Hematopoietic multipotent progenitor cell (in vitro differentiated cells): ENCODE data around the gene MAP3K5. TPM values are rescaled to one million over a fixed set of nuclear protein-coding genes. Genes with fewer than 3 reads are reported as not detected.
A peak's percentile ranks its signal among the peaks of the same experiment; 100 is the strongest.
"Not testable (repeated sequence)": the region's sequence is repeated elsewhere in the genome, so short reads cannot be mapped to it uniquely, and the experiment has no call there.

ENCODE experiments used
- DNase-seq, 3 donors: peaks; one replicate each; pipeline ENCODE4 v3.0.0-alpha.2; 2011 to 2015; ENCODE audit warnings: low read depth in 2 of 3, low spot score in 2 of 3
- total RNA-seq: library from RNA; depleted of rRNA; stranded (reverse); fragments of >200 nt; gene quantifications from one replicate; pipeline ENCODE4 v1.2.3, GENCODE V29; 2012

Gene MAP3K5, protein sequence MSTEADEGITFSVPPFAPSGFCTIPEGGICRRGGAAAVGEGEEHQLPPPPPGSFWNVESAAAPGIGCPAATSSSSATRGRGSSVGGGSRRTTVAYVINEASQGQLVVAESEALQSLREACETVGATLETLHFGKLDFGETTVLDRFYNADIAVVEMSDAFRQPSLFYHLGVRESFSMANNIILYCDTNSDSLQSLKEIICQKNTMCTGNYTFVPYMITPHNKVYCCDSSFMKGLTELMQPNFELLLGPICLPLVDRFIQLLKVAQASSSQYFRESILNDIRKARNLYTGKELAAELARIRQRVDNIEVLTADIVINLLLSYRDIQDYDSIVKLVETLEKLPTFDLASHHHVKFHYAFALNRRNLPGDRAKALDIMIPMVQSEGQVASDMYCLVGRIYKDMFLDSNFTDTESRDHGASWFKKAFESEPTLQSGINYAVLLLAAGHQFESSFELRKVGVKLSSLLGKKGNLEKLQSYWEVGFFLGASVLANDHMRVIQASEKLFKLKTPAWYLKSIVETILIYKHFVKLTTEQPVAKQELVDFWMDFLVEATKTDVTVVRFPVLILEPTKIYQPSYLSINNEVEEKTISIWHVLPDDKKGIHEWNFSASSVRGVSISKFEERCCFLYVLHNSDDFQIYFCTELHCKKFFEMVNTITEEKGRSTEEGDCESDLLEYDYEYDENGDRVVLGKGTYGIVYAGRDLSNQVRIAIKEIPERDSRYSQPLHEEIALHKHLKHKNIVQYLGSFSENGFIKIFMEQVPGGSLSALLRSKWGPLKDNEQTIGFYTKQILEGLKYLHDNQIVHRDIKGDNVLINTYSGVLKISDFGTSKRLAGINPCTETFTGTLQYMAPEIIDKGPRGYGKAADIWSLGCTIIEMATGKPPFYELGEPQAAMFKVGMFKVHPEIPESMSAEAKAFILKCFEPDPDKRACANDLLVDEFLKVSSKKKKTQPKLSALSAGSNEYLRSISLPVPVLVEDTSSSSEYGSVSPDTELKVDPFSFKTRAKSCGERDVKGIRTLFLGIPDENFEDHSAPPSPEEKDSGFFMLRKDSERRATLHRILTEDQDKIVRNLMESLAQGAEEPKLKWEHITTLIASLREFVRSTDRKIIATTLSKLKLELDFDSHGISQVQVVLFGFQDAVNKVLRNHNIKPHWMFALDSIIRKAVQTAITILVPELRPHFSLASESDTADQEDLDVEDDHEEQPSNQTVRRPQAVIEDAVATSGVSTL (N-terminal part only)
- 29.9 TPM for total RNA-seq

DNA sequence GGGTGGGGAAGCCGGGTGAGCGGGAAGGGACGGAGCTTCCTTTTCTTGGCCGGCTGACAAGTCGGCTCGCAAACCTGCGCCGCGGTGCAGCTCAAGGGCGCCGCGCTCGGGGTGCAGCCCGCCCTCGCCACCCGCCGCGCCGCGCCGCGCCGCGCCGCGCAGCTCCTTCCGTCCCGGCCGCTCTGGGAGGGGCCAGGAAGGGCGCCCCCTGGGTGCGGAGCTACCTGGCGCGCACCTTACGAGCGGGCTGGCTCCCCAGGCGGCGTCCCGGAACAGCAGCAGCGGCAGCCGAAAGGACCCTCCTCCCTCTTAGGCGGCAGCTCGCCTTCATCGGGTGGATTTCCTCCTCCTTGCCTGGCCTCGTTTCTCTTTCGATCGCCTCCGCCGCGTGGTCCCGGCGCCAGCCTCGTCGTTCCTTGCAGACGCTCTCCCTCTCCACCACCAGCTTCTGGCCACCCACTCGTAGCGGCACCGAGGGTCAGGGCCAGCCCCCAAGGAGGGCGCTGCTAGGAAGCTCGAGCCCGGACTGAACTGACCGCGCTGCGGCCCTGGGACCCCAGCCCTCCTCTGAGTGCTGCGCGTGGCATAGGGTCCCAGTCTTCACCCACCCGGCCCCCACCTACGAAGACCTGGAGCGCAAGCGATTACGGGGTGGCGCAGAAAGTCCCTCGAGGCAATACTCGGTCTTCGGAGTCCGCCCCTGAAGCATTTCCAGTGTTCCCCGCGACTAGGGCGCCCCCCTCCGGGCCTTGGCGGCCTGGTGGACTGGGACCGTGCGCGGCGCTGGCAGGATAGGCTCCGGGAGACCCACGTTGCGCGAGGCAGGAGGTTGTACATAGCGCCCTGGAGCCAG, at the start of gene MAP3K5:
TSS of gene MAP3K5 (minus strand) at position 68 of the 853 bp plus-strand sequence. CDS start 320 bp downstream, outside the sequence.
- DNase-seq: peak; percentile 88 to 97 (median 93)

DNA sequence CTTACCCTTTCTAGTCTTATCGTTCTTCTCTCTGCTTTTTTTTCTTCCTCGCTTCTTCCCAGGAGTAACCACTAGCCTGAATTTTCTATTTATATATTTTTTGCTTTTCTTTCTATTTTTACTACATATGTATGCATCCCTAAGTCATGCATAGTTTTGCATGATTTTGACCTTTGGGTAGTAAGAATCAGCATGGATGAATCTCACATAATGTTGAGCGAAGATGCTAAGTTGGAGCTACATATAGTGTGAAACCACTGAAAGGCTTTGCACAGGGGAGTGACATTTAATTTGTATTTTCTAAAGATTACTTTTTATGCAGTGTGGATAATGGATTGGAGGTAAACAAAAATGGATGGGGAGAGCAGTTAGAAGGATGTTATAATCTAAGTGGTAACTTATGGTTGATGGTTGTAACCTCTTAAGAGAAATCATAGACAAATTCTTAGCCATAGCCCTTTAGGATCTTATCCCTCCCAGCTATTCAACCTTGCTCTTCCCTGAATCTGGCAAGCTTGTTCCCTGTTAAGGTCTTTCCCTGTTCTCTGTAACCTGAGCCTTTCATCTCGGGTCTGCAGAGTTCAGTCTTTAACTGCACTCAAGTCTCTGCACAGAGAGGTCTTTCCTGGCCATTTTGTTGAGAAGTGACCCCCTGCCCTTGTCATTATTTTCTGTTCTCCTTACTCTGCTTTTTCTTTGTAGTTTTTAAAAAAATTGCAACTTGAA, 48.2 kb upstream of the MAP3K5 start:
- DNase-seq: no peak

DNA sequence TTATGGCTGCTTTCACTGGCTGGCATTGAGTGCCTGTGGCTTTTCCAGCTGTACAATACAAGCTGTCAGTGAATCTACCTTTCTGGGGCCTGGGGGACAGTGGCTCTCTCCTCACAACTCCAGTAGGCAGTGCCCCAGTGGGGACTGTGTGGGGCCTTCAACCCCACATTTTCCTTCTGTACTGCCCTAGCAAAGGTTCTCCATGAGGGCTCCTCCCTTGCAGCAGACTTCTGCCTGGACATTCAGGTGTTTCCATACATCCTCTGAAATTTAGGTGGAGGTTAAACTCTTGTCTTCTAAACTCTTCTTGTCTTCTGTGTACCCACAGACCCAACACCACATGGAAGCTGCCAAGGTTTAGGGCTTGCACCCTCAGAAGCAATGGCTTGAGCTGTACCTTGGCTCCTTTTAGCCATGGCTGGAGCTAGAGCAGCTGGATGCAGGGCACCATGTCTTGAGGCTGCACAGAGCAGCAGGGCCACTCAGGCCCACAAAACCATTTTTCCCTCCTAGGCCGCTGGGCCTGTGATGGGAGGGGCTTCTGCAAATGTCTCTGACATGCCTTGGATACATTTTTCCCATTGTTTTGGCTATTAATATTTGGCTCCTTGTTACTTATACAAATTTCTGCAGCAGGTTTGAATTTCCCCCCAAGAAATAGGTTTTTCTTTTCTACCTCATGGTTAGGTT, 39.7 kb upstream of the MAP3K5 start:
- DNase-seq: no peak

DNA sequence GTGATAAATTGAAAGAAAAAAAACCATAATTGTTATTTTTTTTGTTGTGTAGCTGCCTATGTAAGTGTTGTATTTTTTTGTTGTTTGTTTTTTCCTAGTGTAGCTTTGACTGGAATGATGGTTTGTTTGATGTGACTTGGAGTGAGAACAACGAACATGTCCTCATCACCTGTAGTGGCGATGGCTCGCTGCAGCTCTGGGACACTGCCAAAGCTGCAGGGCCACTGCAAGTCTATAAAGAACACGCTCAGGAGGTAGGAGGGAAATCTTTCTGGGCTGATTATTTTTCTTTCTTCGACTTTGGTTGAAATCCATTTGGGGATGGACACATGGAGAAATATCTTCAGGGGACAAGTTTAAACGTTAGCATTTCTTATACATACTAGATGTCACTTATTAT, 33.9 kb upstream of the MAP3K5 start:
- DNase-seq: no peak

DNA sequence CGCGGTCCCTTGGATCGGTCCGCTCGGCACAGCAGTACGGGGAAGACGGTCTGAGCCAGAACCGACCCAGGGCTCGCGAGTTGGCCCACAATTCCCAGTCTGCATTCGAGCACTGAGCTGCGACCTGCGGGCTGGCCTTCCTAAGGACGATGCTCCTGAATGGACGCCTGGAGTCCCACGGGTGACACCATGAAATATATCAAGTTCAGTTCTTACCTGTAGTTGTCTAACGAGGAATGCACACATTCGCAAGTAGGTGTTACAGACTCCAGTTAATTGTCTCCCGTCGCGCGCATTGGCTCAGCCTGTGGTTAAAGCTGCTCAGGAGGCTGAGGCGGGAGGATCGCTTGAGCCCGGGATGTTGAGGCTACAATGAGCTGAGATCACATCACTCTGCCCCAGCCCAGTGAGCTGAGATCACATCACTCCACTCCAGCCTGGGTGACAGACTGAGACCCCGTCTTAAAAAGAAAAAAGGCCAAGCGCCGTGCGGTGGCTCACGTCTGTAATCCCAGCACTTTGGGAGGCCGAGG, 30.9 kb upstream of the MAP3K5 start:
- no peak for DNase-seq

DNA sequence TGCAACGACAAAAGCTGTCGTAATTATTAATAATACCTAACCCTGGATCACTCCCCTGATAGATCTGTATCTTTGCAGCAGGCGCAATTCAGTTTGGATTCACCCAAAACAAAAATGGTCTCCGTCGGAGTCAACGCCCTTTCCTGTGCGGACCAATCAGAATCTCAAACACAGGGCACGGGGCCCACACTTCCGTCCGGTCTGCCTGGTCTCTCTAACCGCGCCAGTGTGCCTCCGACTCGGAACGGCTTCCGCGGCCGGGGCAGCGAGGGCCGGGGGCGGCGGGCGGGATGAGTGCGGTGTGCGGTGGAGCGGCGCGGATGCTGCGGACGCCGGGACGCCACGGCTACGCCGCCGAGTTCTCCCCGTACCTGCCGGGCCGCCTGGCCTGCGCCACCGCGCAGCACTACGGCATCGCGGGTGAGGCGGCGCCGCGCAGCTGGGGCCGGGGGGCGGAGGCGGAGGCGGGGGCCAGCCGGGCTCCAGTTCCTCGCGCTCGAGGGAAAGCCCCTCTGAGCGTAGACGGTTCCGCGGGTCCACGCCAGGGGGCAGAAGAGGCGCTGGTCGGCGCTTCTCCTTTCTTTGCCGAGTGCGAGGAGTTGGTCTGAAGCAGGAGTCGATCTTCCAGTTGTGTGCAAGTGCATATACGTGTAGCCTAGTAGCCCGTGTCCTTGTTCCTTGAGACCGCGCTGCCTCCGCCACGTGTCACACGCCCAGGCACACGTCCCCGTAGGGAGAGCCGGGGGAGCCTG, 30.3 kb upstream of the MAP3K5 start, which contains the start of gene PEX7:
TSS of gene PEX7 (plus strand) at position 217 of the 752 bp plus-strand sequence. CDS start at position 291, 74 bp downstream.
- peak; percentile 75 to 96 (median 93) for DNase-seq

DNA sequence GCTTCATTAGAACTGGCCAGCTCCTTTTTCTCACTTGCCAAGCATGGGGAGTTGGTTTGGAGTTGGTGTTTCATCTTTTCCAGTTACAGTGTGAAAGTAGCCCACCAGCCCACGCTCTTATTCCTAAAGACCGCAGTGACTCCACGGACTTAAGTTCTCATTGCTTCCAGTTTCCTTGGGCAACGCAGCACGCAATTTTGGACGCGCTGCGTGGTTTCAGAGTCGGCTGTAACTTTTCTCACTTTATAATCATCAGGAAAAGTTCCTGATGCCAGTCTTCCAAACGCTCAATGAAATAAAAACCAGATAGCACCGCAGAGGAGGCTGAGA, 29.7 kb upstream of the MAP3K5 start:
- no peak for DNase-seq

DNA sequence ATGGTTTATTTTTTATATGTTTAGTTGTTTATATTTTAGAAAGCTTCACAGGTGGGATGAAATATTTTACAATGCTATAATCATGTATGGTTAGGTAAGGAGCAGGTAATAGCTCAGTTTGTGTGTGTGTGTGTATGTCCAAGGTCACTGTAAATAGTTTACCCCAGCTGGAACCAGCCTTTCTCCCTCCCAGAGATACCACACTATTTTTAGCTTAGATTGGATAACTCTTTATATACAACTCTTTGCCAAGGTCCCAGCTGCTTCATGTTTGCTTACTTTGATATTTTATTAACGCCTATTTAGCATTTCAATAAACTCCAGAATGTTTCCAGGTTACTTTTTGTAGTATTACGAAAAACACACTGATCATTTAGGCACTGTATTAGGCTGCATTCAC, 28.3 kb upstream of the MAP3K5 start:
- no peak for DNase-seq

DNA sequence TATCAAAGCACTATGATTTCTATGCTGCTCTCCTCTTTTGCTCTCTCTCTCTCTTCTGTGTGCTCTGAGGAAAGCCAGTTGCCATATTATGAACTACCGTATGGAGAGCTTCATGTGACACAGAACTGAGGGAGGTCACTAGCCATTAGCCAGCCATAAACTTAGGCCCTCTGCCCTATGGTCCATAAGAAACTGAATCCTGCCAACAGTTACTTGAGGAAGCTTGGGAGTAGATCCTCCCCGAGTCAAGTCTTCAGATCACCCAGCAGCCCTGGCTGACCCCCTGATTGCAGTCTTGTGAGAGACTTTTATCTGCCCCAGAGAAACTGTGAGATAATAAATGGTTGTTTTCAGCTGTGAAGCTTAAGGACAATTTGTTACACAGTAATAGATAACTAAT, 24.4 kb upstream of the MAP3K5 start:
- no peak for DNase-seq

DNA sequence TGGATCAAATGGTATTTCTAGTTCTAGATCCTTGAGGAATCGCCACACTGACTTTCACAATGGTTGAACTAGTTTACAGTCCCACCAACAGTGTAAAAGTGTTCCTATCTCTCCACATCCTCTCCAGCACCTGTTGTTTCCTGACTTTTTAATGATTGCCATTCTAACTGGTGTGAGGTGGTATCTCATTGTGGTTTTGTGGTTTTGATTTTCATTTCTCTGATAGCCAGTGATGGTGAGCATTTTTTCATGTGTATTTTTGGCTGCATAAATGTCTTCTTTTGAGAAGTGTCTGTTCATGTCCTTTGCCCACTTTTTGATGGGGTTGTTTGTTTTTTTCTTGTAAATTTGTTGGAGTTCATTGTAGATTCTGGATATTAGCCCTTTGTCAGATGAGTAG, 23.3 kb upstream of the MAP3K5 start:
- not testable (repeated sequence) for DNase-seq

DNA sequence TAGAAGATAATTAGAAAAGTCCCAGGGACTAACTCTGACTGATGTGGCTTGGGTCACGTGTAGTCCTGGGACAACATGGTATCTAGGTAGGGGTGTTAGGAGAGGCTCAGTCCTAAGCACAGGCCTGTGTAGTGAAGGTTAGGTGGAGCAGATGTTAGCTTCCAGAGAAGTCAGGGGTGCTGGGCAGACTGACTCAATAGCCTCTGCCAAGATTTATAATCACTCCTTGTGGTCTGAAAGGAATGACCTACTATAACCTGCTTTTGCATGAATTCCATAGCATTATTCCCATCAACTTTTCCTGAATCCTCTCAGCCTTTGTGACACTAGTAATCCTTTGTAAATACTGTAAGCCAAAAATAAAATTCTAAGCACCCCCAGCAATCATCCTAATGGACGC, 19.9 kb upstream of the MAP3K5 start:
- no peak for DNase-seq

DNA sequence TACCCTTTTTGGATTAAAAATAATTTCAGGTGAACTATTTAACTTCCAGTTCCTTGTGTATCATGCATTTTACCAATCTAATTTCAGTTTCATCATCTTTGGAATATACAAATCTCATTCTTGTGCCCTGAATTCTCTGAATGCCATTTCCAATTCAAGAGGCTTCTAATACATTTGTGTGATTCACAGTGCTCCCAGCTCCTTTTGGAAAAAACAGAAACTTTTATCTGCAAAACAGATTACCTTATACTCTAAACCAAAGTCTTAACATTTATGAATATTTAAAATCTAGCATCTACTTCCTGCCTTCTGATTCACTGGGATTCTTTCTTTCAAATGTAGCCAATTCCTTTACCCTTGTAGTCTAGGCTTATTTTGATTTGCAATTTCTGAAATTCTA, 19.0 kb upstream of the MAP3K5 start:
- no peak for DNase-seq

DNA sequence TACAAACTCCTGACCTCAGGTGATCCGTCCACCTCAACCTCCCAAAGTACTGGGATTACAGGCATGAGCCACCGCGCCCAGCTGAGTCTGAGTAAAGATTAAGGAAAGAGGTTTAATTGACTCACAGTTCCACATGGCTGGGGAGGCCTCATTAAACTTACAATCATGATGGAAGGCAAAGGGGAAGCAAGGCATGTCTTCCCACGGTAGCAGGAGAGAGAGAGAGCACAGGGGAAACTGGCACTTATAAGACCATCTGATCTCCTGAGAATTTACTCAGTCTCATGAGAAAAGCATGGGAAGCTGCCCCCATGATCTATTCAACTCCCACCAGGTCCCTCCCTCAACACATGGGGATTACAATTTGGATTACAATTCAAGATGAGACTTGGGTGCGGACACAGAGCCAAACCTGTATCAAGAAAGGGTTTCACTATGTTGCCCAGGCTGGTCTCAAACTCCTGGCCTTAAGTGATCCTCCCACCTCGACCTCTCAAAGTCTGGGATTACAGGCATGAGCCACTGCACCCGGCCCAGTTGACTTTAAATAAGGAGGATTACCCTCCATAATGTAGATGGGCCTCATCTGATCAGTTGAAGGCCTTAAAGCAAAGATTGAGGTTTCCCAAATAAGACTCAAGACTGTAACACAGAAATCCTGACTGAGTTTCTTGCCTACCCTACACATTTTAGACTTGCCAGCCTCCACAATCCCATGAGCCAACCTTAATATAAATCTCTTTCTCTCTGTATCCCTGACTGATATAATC, 17.0 kb upstream of the MAP3K5 start:
- DNase-seq: no peak

DNA sequence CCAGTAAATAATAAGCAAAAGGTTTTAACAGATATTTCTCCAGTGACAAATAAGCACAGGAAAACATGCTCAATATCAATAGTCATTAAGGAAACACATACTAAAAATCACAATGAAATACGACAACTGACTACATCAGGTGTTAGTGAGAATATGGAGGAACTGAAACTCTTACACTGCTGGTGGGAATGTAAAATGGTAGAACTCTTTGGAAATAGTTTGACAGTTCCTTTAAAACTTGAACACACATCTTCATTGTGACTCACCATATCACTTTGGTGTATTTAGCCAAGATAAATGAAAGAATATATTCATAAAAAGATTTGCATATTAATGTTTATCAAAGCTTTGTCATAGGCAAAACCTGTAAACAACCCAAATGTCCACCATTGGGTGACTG, 11.3 kb upstream of the MAP3K5 start:
- no peak for DNase-seq

DNA sequence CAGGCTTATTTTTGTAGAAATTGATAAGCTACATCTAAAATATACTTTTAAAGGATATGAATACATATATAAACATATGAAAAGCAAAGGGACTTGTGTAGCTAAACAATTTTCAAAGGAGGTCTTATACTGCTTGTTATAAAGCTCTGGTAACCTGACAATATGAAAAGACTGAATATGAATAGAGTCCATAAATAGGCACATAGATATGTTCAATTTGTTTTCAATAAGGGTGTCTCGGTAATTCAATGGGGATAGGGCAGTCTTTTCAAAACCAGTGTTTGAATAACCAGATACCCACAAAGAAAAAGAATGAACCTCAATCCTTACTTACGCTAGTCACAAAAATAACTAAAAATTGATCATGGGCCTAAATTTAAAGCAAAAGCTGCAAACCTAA, 9.3 kb upstream of the MAP3K5 start:
- no peak for DNase-seq

DNA sequence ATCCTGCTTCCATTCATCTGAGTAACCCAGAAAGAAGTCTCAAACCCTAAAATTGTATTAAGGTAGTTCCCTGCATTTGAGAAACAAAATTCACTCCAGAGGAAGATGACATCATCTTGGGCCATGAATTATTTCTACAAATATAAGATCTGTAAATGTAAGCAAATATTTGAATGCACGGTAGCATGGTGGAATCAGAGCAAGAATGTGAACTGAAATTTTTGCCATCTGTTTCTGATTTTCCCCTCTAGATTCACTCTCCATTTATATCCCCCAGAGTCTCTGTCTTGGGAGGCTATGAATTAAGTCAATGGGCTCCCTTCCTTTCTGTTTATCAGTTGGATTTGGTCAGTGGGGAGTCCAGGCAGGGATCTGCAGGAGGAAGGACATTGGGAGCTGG, 5.8 kb upstream of the MAP3K5 start:
- DNase-seq: no peak

DNA sequence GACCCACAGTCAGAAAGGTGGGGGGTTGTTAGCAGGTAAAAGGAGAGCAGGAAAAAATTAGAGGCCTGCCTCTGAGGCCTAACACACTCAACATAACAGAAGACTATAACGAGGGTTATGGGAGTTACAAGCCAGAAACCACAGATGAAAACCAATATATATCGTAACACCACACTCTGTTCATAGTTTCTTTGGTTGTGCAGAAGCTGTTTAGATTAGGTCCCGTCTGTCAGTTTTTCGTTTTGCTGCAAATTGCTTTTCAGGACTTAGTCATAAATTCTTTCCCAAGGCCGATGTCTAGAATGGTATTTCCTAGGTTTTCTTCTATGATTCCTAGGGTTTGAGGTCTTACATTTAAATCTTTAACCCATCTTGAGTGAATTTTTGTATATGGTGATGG, 3.7 kb upstream of the MAP3K5 start:
- DNase-seq: no peak
